AG09309 (cell line): ENCODE results near the gene ADAMTSL3.

Experiments used
- DNase-seq: peaks from one replicate; pipeline ENCODE4 v3.0.0-alpha.2; 2010; ENCODE audit warnings: low read depth
- H3K4me3 ChIP-seq: 2 replicates; pipeline ENCODE4 v1.5.1; 2011; ENCODE audit warnings: mild to moderate bottlenecking, low read depth, low read length, moderate library complexity; ENCODE audit not compliant: control insufficient read depth
- CTCF ChIP-seq: IDR thresholded peaks from 2 replicates; pipeline ENCODE4 v1.5.1; 2011; ENCODE audit warnings: mild to moderate bottlenecking, low read depth, low read length, inconsistent platforms; ENCODE audit not compliant: insufficient read depth, control insufficient read depth; ENCODE audit errors: missing control alignments

Gene ADAMTSL3

GRCh38 chr15:83992324-83993031 is 338.6 kb downstream of the ADAMTSL3 start:
- no peak overlapping the region for H3K4me3 ChIP-seq
- DNase-seq: no peak
- TF ChIP-seq CTCF: no peak

- no peak for TF ChIP-seq CTCF
- DNase-seq: no peak
- no peak overlapping the region for H3K4me3 ChIP-seq
Measured at GRCh38 chr15:83993591-83993990, 339.7 kb downstream of the ADAMTSL3 start.

- no peak overlapping the region for H3K4me3 ChIP-seq
- no peak for DNase-seq
- TF ChIP-seq CTCF: no peak
Measured at GRCh38 chr15:83998486-83998885, 344.6 kb downstream of the ADAMTSL3 start.

GRCh38 chr15:83999396-84000135 is 345.6 kb downstream of the ADAMTSL3 start:
- TF ChIP-seq CTCF: no peak
- H3K4me3 ChIP-seq: no peak overlapping the region
- DNase-seq: no peak

- no peak for TF ChIP-seq CTCF
Measured at GRCh38 chr15:84001037-84001436, 347.1 kb downstream of the ADAMTSL3 start.

GRCh38 chr15:84001655-84002054 is 347.7 kb downstream of the ADAMTSL3 start:
- H3K4me3 ChIP-seq: no peak overlapping the region
- TF ChIP-seq CTCF: no peak
- no peak for DNase-seq

More at GRCh38 chr15:84001037-84001436, 347.1 kb downstream of the ADAMTSL3 start:
- DNase-seq: no peak
- no peak overlapping the region for H3K4me3 ChIP-seq
